HL-60 (cell line): Measurements from ENCODE around the gene RPL22.

ENCODE experiments used
- CTCF ChIP-seq: IDR thresholded peaks from one replicate; pipeline ENCODE4 v1.5.1; 2011; ENCODE audit warnings: low read length, control low read depth, inconsistent platforms; ENCODE audit not compliant: insufficient read depth
- POLR2AphosphoS5 ChIP-seq: IDR thresholded peaks from 2 replicates; pipeline ENCODE4 v1.6.1; 2012; ENCODE audit warnings: low read depth

GRCh38 chr1:6218375-6219164 lies 19.2 kb upstream of the RPL22 start:
- TF ChIP-seq CTCF, result no peak
- TF ChIP-seq POLR2AphosphoS5, result no peak
